Measurements from ENCODE around the gene CNTNAP5. TPM values are rescaled to one million over a fixed set of nuclear protein-coding genes. Genes with fewer than 3 reads are reported as not detected.

The CNTNAP5 gene
- polyA plus RNA-seq, 1 donor = 0.06 TPM

GRCh38 chr2:124561486-124561885 is 536.4 kb downstream of the CNTNAP5 start:
- no peak for DNase-seq

- DNase-seq = no peak
Observed at GRCh38 chr2:124563426-124563825, 538.3 kb downstream of the CNTNAP5 start.

GRCh38 chr2:124566518-124566970 is 541.5 kb downstream of the CNTNAP5 start:
- no peak for DNase-seq

GRCh38 chr2:124570872-124571271 is 545.8 kb downstream of the CNTNAP5 start:
- no peak for DNase-seq

- no peak for DNase-seq
Observed at GRCh38 chr2:124571836-124572235, 546.7 kb downstream of the CNTNAP5 start.

GRCh38 chr2:124572934-124573634 is 548.0 kb downstream of the CNTNAP5 start:
- no peak for DNase-seq

- no peak for DNase-seq
Observed at GRCh38 chr2:124575497-124575896, 550.4 kb downstream of the CNTNAP5 start.

- no peak for DNase-seq
Observed at GRCh38 chr2:124580263-124580662, 555.2 kb downstream of the CNTNAP5 start.

- no peak for DNase-seq
Observed at GRCh38 chr2:124582387-124582786, 557.3 kb downstream of the CNTNAP5 start.

- no peak for DNase-seq
Observed at GRCh38 chr2:124584615-124585014, 559.5 kb downstream of the CNTNAP5 start.

- no peak for DNase-seq
Observed at GRCh38 chr2:124585277-124585676, 560.2 kb downstream of the CNTNAP5 start.

GRCh38 chr2:124586210-124586609 is 561.1 kb downstream of the CNTNAP5 start:
- DNase-seq = no peak

GRCh38 chr2:124586835-124587234 is 561.7 kb downstream of the CNTNAP5 start:
- no peak for DNase-seq

- no peak for DNase-seq
Observed at GRCh38 chr2:124589971-124590370, 564.9 kb downstream of the CNTNAP5 start.

- no peak for DNase-seq
Observed at GRCh38 chr2:124602759-124603158, 577.7 kb downstream of the CNTNAP5 start.

- no peak for DNase-seq
Observed at GRCh38 chr2:124604940-124605339, 579.9 kb downstream of the CNTNAP5 start.

GRCh38 chr2:124607679-124608078 is 582.6 kb downstream of the CNTNAP5 start:
- DNase-seq = no peak

- DNase-seq = no peak
Observed at GRCh38 chr2:124609667-124610066, 584.6 kb downstream of the CNTNAP5 start.

- DNase-seq = no peak
Observed at GRCh38 chr2:124610141-124610540, 585.1 kb downstream of the CNTNAP5 start.

- no peak for DNase-seq
Observed at GRCh38 chr2:124610866-124611265, 585.8 kb downstream of the CNTNAP5 start.

GRCh38 chr2:124623560-124623959 is 598.5 kb downstream of the CNTNAP5 start:
- DNase-seq = no peak

GRCh38 chr2:124625561-124625960 is 600.5 kb downstream of the CNTNAP5 start:
- DNase-seq = no peak

GRCh38 chr2:124626993-124627392 is 601.9 kb downstream of the CNTNAP5 start:
- no peak for DNase-seq

- DNase-seq = no peak
Observed at GRCh38 chr2:124633812-124634211, 608.7 kb downstream of the CNTNAP5 start.

- DNase-seq = no peak
Observed at GRCh38 chr2:124639524-124639923, 614.4 kb downstream of the CNTNAP5 start.

Data from hindlimb muscle (tissue), 1 donor.